ENCODE data around the gene TOR1AIP2. TPM values are rescaled to one million over a fixed set of nuclear protein-coding genes. Genes with fewer than 3 reads are reported as not detected.

TOR1AIP2 gene
- total and polyA plus RNA-seq, 2 donors (not counting 3 experiments of a cell fraction or from before 2014, with no cell fraction given) = 18.6 to 101 TPM

GRCh38 chr1:179812501-179813292 lies 64.9 kb downstream of the TOR1AIP2 start:
- no peaks in the 10 kb centered on the region for H4K20me1 ChIP-seq (replicated peaks; ENCODE audit: control insufficient read depth, extremely low read depth, insufficient read depth, low read length)
- no peaks in the 10 kb centered on the region for H3K9me3 ChIP-seq (replicated peaks; ENCODE audit: control insufficient read depth, insufficient read depth, low read length)
- BruUV-seq (replicated peaks) = no TSS peak
- H3K4me1 ChIP-seq (ENCODE audit: control insufficient read depth, extremely low read depth, insufficient read depth, low read length) = peaks cover 20% of the 10 kb centered on the region
- CTCF ChIA-PET = interaction anchor here (1.0 to 20.1 kb wide), 3 partner anchors 26 to 213 kb away, joined by 3 to 1591 read pairs (median 96); no protein-coding TSS in a partner anchor
- POLR2A ChIA-PET = no interaction called here
- no peaks in the 10 kb centered on the region for H3K79me2 ChIP-seq (ENCODE audit: control insufficient read depth, insufficient read depth, low read length)
- TF ChIP-seq EZH2 (IDR thresholded peaks at IDR 0.05; ENCODE audit: borderline replicate concordance, low read depth, low read length, severe bottlenecking) = no peak
- no peak for TF ChIP-seq FOS (IDR thresholded peaks at IDR 0.05; ENCODE audit: borderline replicate concordance, insufficient read depth, low read length)
- no peak for TF ChIP-seq POLR2A (IDR thresholded peaks at IDR 0.05; ENCODE audit: low read depth, low read length)
- no peak for TF ChIP-seq GATA2 (IDR thresholded peaks at IDR 0.05; ENCODE audit: insufficient read depth, insufficient read length, low read depth, low read length)
- no peak for TF ChIP-seq MYC (IDR thresholded peaks at IDR 0.05; ENCODE audit: low read depth, low read length)
- TF ChIP-seq MAX (IDR thresholded peaks at IDR 0.05; ENCODE audit: insufficient read depth, insufficient read length) = no peak
- no peak for TF ChIP-seq POLR2AphosphoS5 (IDR thresholded peaks at IDR 0.05; ENCODE audit: insufficient read depth, low read depth, low read length)
- TF ChIP-seq JUN (IDR thresholded peaks at IDR 0.05; ENCODE audit: borderline replicate concordance, insufficient read depth, insufficient read length, low read depth) = no peak
- no peak for TF ChIP-seq CTCF (IDR thresholded peaks at IDR 0.05; ENCODE audit: extremely low read depth in 1 of 2, insufficient read depth in 1 of 2, low read depth in 1 of 2, low read length in 2 of 2)
- H2AFZ ChIP-seq (ENCODE audit: low read depth, low read length) = no peak overlapping the region
- H3K27ac ChIP-seq (ENCODE audit: insufficient read depth, low read depth, low read length) = no peak overlapping the region
- FAIRE-seq = no peak
- no peaks in the 10 kb centered on the region for H3K36me3 ChIP-seq (ENCODE audit: control insufficient read depth in 2 of 2, extremely low read depth in 1 of 2, insufficient read depth in 2 of 2, low read length in 2 of 2)
- no peaks in the 10 kb centered on the region for H3K9me1 ChIP-seq (replicated peaks; ENCODE audit: control insufficient read depth, extremely low read depth, insufficient read depth, low read length)
- no peak overlapping the region for H3K4me2 ChIP-seq (ENCODE audit: insufficient read depth, low read length)
- intact Hi-C loops (cut with micrococcal nuclease) = loop anchor here (5.0 to 10.0 kb wide), 2 partner anchors 218 to 730 kb away; partner anchors contain the start of genes TDRD5 and TOR3A
- DNase-seq (ENCODE audit: low read depth, low spot score) = no peak
- dilution Hi-C loops (cut with MboI; ENCODE audit: extremely low pct_ligation_motif_present, low sequenced_read_pairs) = loop anchor here (5.0 kb wide), 1 partner anchor 100 kb away; no protein-coding TSS in a partner anchor
- H3K27me3 ChIP-seq (ENCODE audit: control insufficient read depth in 2 of 2, insufficient read depth in 2 of 2, low read length in 2 of 2) = peaks cover 2 to 9% of the 10 kb centered on the region in 2 experiments
- H3K9ac ChIP-seq (replicated peaks; ENCODE audit: extremely low read depth, insufficient read depth, low read length) = no peak overlapping the region
- H3K4me3 ChIP-seq (replicated peaks in 1 of 3; ENCODE audit: insufficient read depth in 1 of 3, low read depth in 1 of 3, low read length in 3 of 3) = no peak overlapping the region

Data from endothelial cell of umbilical vein (primary cell).